Astrocyte (in vitro differentiated cells and primary cell): ENCODE results near the gene BCOR. TPM values are rescaled to one million over a fixed set of nuclear protein-coding genes. Genes with fewer than 3 reads are reported as not detected.
A peak's percentile ranks its signal among the peaks of the same experiment; 100 is the strongest.

Experiments used
- DNase-seq: peaks from one replicate; pipeline ENCODE4 v3.0.0-alpha.2; 2010; ENCODE audit warnings: low read depth
- FAIRE-seq: peaks from 2 replicates; lab custom pipeline; 2011; peaks lifted over from hg19 to GRCh38; lab: Jason Lieb, UNC
- H2AFZ ChIP-seq: 2 replicates; pipeline ENCODE4 v1.6.0; 2012; ENCODE audit warnings: low read depth, low read length, inconsistent platforms
- H3K27ac ChIP-seq: 2 replicates; pipeline ENCODE4 v1.5.1; 2011; ENCODE audit warnings: low read depth, low read length, inconsistent platforms
- H3K27me3 ChIP-seq: 2 replicates; pipeline ENCODE4 v1.6.0; 2011; ENCODE audit warnings: low read length, inconsistent platforms; ENCODE audit not compliant: insufficient read depth
- H3K36me3 ChIP-seq: 2 replicates; pipeline ENCODE4 v1.5.1; 2011; ENCODE audit warnings: low read length, inconsistent platforms; ENCODE audit not compliant: insufficient read depth
- H3K4me1 ChIP-seq: 2 replicates; pipeline ENCODE4 v1.5.1; 2011; ENCODE audit warnings: low read length, inconsistent platforms; ENCODE audit not compliant: insufficient read depth
- H3K4me2 ChIP-seq: 2 replicates; pipeline ENCODE4 v1.6.0; 2012; ENCODE audit warnings: low read length, inconsistent platforms
- H3K4me3 ChIP-seq: 2 replicates; pipeline ENCODE4 v1.5.1; 2011; ENCODE audit warnings: low read depth, mild to moderate bottlenecking, low read length, inconsistent platforms; ENCODE audit not compliant: insufficient read depth
- H3K79me2 ChIP-seq: 2 replicates; pipeline ENCODE4 v1.6.0; 2012; ENCODE audit warnings: mild to moderate bottlenecking, low read length, inconsistent platforms; ENCODE audit not compliant: insufficient read depth
- H3K9ac ChIP-seq: 2 replicates; pipeline ENCODE4 v1.6.0; 2012; ENCODE audit warnings: mild to moderate bottlenecking, low read length, inconsistent platforms
- H3K9me3 ChIP-seq: 2 replicates; pipeline ENCODE4 v1.5.1; 2012; ENCODE audit warnings: low read depth, mild to moderate bottlenecking, low read length, inconsistent platforms; ENCODE audit not compliant: insufficient read depth
- H4K20me1 ChIP-seq: 2 replicates; pipeline ENCODE4 v1.6.0; 2012; ENCODE audit warnings: low read length, inconsistent platforms; ENCODE audit not compliant: insufficient read depth
- H3K27ac Mint-ChIP-seq: one replicate; pipeline ENCODE4 v1.8.0; 2021; ENCODE audit warnings: mild to moderate bottlenecking, mixed read lengths; ENCODE audit not compliant: unreplicated experiment
- H3K27me3 Mint-ChIP-seq: one replicate; pipeline ENCODE4 v1.8.0; 2021; ENCODE audit warnings: low read depth, mixed read lengths; ENCODE audit not compliant: unreplicated experiment
- H3K36me3 Mint-ChIP-seq: one replicate; pipeline ENCODE4 v1.8.0; 2021; ENCODE audit warnings: low read depth, mixed read lengths; ENCODE audit not compliant: unreplicated experiment
- H3K4me1 Mint-ChIP-seq: one replicate; pipeline ENCODE4 v1.8.0; 2021; ENCODE audit warnings: low read depth, mixed read lengths; ENCODE audit not compliant: unreplicated experiment
- H3K4me3 Mint-ChIP-seq: one replicate; pipeline ENCODE4 v1.8.0; 2021; ENCODE audit warnings: mild to moderate bottlenecking, moderate library complexity, mixed read lengths; ENCODE audit not compliant: unreplicated experiment
- H3K9me3 Mint-ChIP-seq: one replicate; pipeline ENCODE4 v1.8.0; 2021; ENCODE audit warnings: mild to moderate bottlenecking, mixed read lengths; ENCODE audit not compliant: unreplicated experiment
- EZH2 ChIP-seq: IDR thresholded peaks from 2 replicates; pipeline ENCODE4 v1.6.1; 2012; ENCODE audit warnings: mild to moderate bottlenecking, low read length, inconsistent platforms; ENCODE audit not compliant: insufficient read depth
- total RNA-seq: library from RNA; stranded (reverse); gene quantifications from 2 replicates; pipeline ENCODE4 v1.2.1, GENCODE V29; 2021
- TF ChIP-seq, protein P1 (sequence below): IDR thresholded peaks from 2 replicates; pipeline ENCODE4 v1.5.1; 2011; ENCODE audit warnings: low read depth, mild to moderate bottlenecking, inconsistent platforms, low read length, moderate library complexity; ENCODE audit not compliant: insufficient read depth

Gene BCOR
- total RNA-seq, 1 donor from 2014 or later = 9.0 TPM

DNA sequence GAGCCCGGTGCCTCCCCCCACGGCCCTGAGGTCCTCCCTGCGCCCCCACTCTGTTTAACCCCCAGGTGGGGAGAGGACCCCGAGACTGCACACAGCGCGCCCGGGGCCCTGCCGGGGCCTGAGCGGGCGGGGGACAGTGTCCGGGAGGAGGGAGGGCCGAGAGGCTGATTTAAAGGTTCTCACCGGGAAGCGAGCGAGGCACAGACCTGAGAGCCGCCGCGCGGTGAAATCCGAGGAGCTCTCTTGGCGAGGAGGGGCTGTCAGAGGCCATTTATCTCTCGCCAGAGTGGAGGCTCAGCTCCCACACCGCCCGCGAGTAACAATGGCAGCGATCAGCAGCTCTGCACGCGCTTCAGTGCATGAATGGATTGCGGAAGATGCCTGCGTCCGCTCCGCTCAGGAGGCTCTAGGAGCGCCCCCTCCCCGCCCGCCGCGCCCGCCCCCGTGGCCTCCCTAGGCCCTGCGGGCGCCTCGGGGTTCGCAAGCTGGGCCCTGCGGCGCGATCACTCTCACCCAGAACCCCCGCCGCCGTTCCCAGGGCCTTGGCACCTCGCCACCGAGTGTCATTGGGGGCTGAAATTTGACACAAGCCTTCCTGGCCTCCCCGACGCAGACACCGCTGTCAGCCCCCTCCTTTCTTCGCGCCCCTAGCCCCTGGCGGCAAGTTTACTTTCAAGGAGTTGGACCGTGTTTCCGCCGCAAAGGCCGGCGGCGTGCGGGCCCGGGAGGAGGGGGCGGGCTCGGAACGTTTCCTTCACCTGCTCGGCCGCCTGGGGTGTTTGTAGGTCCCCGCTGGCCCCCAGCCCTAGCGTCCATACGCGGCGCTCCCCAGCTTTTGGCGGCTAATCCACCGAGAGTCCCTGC, 48.7 kb upstream of the BCOR start:
- no peaks in the 10 kb centered on the region for H3K9me3 ChIP-seq
- no peaks in the 10 kb centered on the region for H3K36me3 ChIP-seq
- no peaks in the 10 kb centered on the region for H3K79me2 ChIP-seq
- peaks cover 11% of the 10 kb centered on the region for H3K4me1 ChIP-seq
- Mint-ChIP-seq H3K36me3 (peaks cover 2% of the 10 kb centered on the region), H3K4me3 (peak overlapping the region; percentile 20), H3K4me1 (no peaks in the 10 kb centered on the region), H3K27ac (no peak overlapping the region), H3K27me3 (peaks cover 40% of the 10 kb centered on the region), H3K9me3 (peaks cover 3% of the 10 kb centered on the region)
- H2AFZ ChIP-seq = peak overlapping the region; percentile 73
- no peak overlapping the region for H3K27ac ChIP-seq
- peak overlapping the region; percentile 73 for H3K9ac ChIP-seq
- peak overlapping the region; percentile 57 for H3K4me3 ChIP-seq
- no peaks in the 10 kb centered on the region for H3K27me3 ChIP-seq
- DNase-seq (peak; percentile 56), FAIRE-seq (no peak)
- TF ChIP-seq, protein P1, sequence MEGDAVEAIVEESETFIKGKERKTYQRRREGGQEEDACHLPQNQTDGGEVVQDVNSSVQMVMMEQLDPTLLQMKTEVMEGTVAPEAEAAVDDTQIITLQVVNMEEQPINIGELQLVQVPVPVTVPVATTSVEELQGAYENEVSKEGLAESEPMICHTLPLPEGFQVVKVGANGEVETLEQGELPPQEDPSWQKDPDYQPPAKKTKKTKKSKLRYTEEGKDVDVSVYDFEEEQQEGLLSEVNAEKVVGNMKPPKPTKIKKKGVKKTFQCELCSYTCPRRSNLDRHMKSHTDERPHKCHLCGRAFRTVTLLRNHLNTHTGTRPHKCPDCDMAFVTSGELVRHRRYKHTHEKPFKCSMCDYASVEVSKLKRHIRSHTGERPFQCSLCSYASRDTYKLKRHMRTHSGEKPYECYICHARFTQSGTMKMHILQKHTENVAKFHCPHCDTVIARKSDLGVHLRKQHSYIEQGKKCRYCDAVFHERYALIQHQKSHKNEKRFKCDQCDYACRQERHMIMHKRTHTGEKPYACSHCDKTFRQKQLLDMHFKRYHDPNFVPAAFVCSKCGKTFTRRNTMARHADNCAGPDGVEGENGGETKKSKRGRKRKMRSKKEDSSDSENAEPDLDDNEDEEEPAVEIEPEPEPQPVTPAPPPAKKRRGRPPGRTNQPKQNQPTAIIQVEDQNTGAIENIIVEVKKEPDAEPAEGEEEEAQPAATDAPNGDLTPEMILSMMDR = no peak
- TF ChIP-seq EZH2 = no peak
- H4K20me1 ChIP-seq = peaks cover 3% of the 10 kb centered on the region
- H3K4me2 ChIP-seq = peak overlapping the region; percentile 85

DNA sequence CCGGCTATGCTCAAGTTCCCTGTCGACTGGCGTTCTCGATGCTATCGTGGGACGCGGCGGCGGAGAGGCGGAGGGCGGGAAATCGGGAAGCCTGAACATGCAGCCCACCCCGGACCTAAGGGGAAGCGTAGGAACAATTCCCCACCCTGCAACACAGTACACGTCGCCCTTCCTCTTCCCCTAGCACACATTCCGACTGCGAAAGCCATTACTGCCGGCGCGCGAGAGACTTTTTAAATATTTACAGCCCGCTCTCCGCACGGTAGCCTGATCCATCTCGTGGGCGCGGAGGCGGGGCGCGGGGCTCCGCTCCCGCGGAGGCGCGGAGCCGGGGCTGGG, 48.1 kb upstream of the BCOR start:
- peaks cover 2% of the 10 kb centered on the region for H3K36me3 Mint-ChIP-seq
- no peak overlapping the region for H3K27ac Mint-ChIP-seq
- Histone ChIP-seq H3K27me3 (no peaks in the 10 kb centered on the region), H3K79me2 (no peaks in the 10 kb centered on the region), H3K36me3 (no peaks in the 10 kb centered on the region), H3K4me2 (peak overlapping the region; percentile 85), H3K4me1 (peaks cover 17% of the 10 kb centered on the region), H3K27ac (no peak overlapping the region), H4K20me1 (peaks cover 3% of the 10 kb centered on the region), H3K9ac (peak overlapping the region; percentile 73), H3K9me3 (no peaks in the 10 kb centered on the region), H2AFZ (peak overlapping the region; percentile 26), H3K4me3 (peak overlapping the region; percentile 57)
- no peak for DNase-seq
- peaks cover 3% of the 10 kb centered on the region for H3K9me3 Mint-ChIP-seq
- H3K4me3 Mint-ChIP-seq = no peak overlapping the region
- H3K27me3 Mint-ChIP-seq = peaks cover 40% of the 10 kb centered on the region
- peaks cover 2% of the 10 kb centered on the region for H3K4me1 Mint-ChIP-seq
- no peak for FAIRE-seq
- TF ChIP-seq, protein P1 = no peak
- TF ChIP-seq EZH2 = no peak
